ENCODE data around the gene THSD7A. TPM values are rescaled to one million over a fixed set of nuclear protein-coding genes. Genes with fewer than 3 reads are reported as not detected.

The THSD7A gene
- total and polyA plus RNA-seq, 2 donors from 2014 or later, result 5.1 to 24.3 TPM

- DNase-seq, result no peak
- Histone ChIP-seq H3K9me3 (ENCODE audit: control insufficient read depth in 2 of 3, insufficient read depth in 1 of 3, low read length in 3 of 3) (peaks cover 0 to 12% (median 0%) of the 10 kb centered on the region in 3 donors), H3K4me1 (ENCODE audit: control insufficient read depth in 2 of 3, insufficient read depth in 2 of 3, low read depth in 1 of 3, low read length in 3 of 3) (no peaks in the 10 kb centered on the region), H3K27me3 (ENCODE audit: control insufficient read depth, insufficient read depth, low read length) (no peaks in the 10 kb centered on the region), H3K4me3 (ENCODE audit: low read length in 3 of 3) (no peak overlapping the region), H3K27ac (ENCODE audit: low read depth in 2 of 2, low read length in 2 of 2) (no peak overlapping the region), H3K9ac (ENCODE audit: low read length in 3 of 3) (no peak overlapping the region), H3K36me3 (ENCODE audit: control insufficient read depth in 2 of 3, insufficient read depth in 3 of 3, low read length in 3 of 3) (peaks cover 0 to 9% (median 2%) of the 10 kb centered on the region in 3 donors)
- intact Hi-C loops (cut with DNase I), result no loop called here
- no peak for TF ChIP-seq CTCF (IDR thresholded peaks at IDR 0.05; ENCODE audit: borderline replicate concordance, extremely low read depth, insufficient read depth)
- FAIRE-seq, result no peak
These were observed 418.1 kb downstream of the THSD7A start for GRCh38 chr7:11413901-11414300.

- FAIRE-seq (no peak), DNase-seq (no peak)
- no peak overlapping the region for H3K9ac ChIP-seq (ENCODE audit: low read length in 3 of 3)
- H3K27me3 ChIP-seq (ENCODE audit: control insufficient read depth, insufficient read depth, low read length), result no peaks in the 10 kb centered on the region
- no peaks in the 10 kb centered on the region for H3K4me1 ChIP-seq (ENCODE audit: control insufficient read depth in 2 of 3, insufficient read depth in 2 of 3, low read depth in 1 of 3, low read length in 3 of 3)
- TF ChIP-seq CTCF (IDR thresholded peaks at IDR 0.05; ENCODE audit: borderline replicate concordance, extremely low read depth, insufficient read depth), result no peak
- no peak overlapping the region for H3K27ac ChIP-seq (ENCODE audit: low read depth in 2 of 2, low read length in 2 of 2)
- no peak overlapping the region for H3K4me3 ChIP-seq (ENCODE audit: low read length in 3 of 3)
- peaks cover 0 to 12% (median 0%) of the 10 kb centered on the region in 3 donors for H3K9me3 ChIP-seq (ENCODE audit: control insufficient read depth in 2 of 3, insufficient read depth in 1 of 3, low read length in 3 of 3)
- H3K36me3 ChIP-seq (ENCODE audit: control insufficient read depth in 2 of 3, insufficient read depth in 3 of 3, low read length in 3 of 3), result peaks cover 0 to 13% (median 2%) of the 10 kb centered on the region in 3 donors
- intact Hi-C loops (cut with DNase I), result no loop called here
These were observed 420.0 kb downstream of the THSD7A start for GRCh38 chr7:11412036-11412435.

- no peak overlapping the region for H3K9ac ChIP-seq (ENCODE audit: low read length in 3 of 3)
- no peaks in the 10 kb centered on the region for H3K4me1 ChIP-seq (ENCODE audit: control insufficient read depth in 2 of 3, insufficient read depth in 2 of 3, low read depth in 1 of 3, low read length in 3 of 3)
- no peak for FAIRE-seq
- H3K4me3 ChIP-seq (ENCODE audit: low read length in 3 of 3), result no peak overlapping the region
- DNase-seq, result no peak
- H3K27me3 ChIP-seq (ENCODE audit: control insufficient read depth, insufficient read depth, low read length), result no peaks in the 10 kb centered on the region
- intact Hi-C loops (cut with DNase I), result no loop called here
- no peak for TF ChIP-seq CTCF (IDR thresholded peaks at IDR 0.05; ENCODE audit: borderline replicate concordance, extremely low read depth, insufficient read depth)
- no peak overlapping the region for H3K27ac ChIP-seq (ENCODE audit: low read depth in 2 of 2, low read length in 2 of 2)
- H3K9me3 ChIP-seq (ENCODE audit: control insufficient read depth in 2 of 3, insufficient read depth in 1 of 3, low read length in 3 of 3), result peaks cover 0 to 12% (median 0%) of the 10 kb centered on the region in 3 donors
- H3K36me3 ChIP-seq (ENCODE audit: control insufficient read depth in 2 of 3, insufficient read depth in 3 of 3, low read length in 3 of 3), result peaks cover 0 to 16% (median 2%) of the 10 kb centered on the region in 3 donors
These were observed 421.0 kb downstream of the THSD7A start for GRCh38 chr7:11410656-11411644.
